Measurements from ENCODE around the gene CYTH1. TPM values are rescaled to one million over a fixed set of nuclear protein-coding genes. Genes with fewer than 3 reads are reported as not detected.

CYTH1 gene
- polyA plus RNA-seq, 1 of the 3 experiments (the other 2 are of a cell fraction): 23.8 TPM

- DNase-seq: no peak
- H4K20me1 ChIP-seq (ENCODE audit: insufficient read depth): no peaks in the 10 kb centered on the region
- 0 out of 2 replicates have a peak, but pooled peaks cover 6% of the 10 kb centered on the region for H3K27me3 ChIP-seq (ENCODE audit: insufficient read depth)
- H3K9me3 ChIP-seq: no peaks in the 10 kb centered on the region
- no peak overlapping the region for H3K4me3 ChIP-seq (ENCODE audit: low read depth in 2 of 2, low read length in 1 of 2)
- H3K4me2 ChIP-seq: no peak overlapping the region
- H3K79me2 ChIP-seq (ENCODE audit: insufficient read depth): no peaks in the 10 kb centered on the region
- 59% methylated on average over 4 of the region's 4 CpGs for WGBS (ENCODE audit: low lambda C conversion rate)
- H2AFZ ChIP-seq (ENCODE audit: low read depth): no peak overlapping the region
- H3K27ac ChIP-seq (ENCODE audit: low read depth in 2 of 2, low read length in 1 of 2): no peak overlapping the region
- H3K9ac ChIP-seq: no peak overlapping the region
- no peaks in the 10 kb centered on the region for H3K36me3 ChIP-seq (replicated peaks in 1 of 2; ENCODE audit: control insufficient read depth in 1 of 2, insufficient read depth in 2 of 2, low read length in 1 of 2)
- ChIA-PET CTCF (interaction anchor here (0.6 to 0.9 kb wide), 2 partner anchors 18 to 144 kb away, joined by 3 to 4 read pairs; no protein-coding TSS in a partner anchor), POLR2A (no interaction called here)
- H3K9me2 ChIP-seq: no peaks in the 10 kb centered on the region
- TF ChIP-seq USF2 (IDR thresholded peaks at IDR 0.05; ENCODE audit: borderline replicate concordance, low read depth, low read length) (no peak), SMC3 (IDR thresholded peaks at IDR 0.05; ENCODE audit: low read depth, low read length) (no peak), JUND (IDR thresholded peaks at IDR 0.05) (no peak), RAD21 (IDR thresholded peaks at IDR 0.05; ENCODE audit: low read length) (no peak), GABPA (IDR thresholded peaks at IDR 0.05; ENCODE audit: low read depth) (no peak)
- TF ChIP-seq, protein P1, sequence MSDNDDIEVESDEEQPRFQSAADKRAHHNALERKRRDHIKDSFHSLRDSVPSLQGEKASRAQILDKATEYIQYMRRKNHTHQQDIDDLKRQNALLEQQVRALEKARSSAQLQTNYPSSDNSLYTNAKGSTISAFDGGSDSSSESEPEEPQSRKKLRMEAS (IDR thresholded peaks at IDR 0.05; ENCODE audit: low read depth): no peak
- TF ChIP-seq, protein P2, sequence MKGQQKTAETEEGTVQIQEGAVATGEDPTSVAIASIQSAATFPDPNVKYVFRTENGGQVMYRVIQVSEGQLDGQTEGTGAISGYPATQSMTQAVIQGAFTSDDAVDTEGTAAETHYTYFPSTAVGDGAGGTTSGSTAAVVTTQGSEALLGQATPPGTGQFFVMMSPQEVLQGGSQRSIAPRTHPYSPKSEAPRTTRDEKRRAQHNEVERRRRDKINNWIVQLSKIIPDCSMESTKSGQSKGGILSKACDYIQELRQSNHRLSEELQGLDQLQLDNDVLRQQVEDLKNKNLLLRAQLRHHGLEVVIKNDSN (IDR thresholded peaks at IDR 0.05; ENCODE audit: borderline replicate concordance, low read depth): no peak
- TF ChIP-seq, protein P3, sequence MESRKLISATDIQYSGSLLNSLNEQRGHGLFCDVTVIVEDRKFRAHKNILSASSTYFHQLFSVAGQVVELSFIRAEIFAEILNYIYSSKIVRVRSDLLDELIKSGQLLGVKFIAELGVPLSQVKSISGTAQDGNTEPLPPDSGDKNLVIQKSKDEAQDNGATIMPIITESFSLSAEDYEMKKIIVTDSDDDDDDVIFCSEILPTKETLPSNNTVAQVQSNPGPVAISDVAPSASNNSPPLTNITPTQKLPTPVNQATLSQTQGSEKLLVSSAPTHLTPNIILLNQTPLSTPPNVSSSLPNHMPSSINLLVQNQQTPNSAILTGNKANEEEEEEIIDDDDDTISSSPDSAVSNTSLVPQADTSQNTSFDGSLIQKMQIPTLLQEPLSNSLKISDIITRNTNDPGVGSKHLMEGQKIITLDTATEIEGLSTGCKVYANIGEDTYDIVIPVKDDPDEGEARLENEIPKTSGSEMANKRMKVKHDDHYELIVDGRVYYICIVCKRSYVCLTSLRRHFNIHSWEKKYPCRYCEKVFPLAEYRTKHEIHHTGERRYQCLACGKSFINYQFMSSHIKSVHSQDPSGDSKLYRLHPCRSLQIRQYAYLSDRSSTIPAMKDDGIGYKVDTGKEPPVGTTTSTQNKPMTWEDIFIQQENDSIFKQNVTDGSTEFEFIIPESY (IDR thresholded peaks at IDR 0.05; ENCODE audit: borderline replicate concordance, low read depth): no peak
- H3F3A ChIP-seq (replicated peaks; ENCODE audit: insufficient read depth): no peaks in the 10 kb centered on the region
- no peaks in the 10 kb centered on the region for H3K4me1 ChIP-seq (ENCODE audit: control insufficient read depth in 1 of 2, insufficient read depth in 2 of 2, low read depth in 1 of 2, low read length in 1 of 2)
Measured at GRCh38 chr17:78640700-78641099, 141.4 kb downstream of the CYTH1 start.

DNA sequence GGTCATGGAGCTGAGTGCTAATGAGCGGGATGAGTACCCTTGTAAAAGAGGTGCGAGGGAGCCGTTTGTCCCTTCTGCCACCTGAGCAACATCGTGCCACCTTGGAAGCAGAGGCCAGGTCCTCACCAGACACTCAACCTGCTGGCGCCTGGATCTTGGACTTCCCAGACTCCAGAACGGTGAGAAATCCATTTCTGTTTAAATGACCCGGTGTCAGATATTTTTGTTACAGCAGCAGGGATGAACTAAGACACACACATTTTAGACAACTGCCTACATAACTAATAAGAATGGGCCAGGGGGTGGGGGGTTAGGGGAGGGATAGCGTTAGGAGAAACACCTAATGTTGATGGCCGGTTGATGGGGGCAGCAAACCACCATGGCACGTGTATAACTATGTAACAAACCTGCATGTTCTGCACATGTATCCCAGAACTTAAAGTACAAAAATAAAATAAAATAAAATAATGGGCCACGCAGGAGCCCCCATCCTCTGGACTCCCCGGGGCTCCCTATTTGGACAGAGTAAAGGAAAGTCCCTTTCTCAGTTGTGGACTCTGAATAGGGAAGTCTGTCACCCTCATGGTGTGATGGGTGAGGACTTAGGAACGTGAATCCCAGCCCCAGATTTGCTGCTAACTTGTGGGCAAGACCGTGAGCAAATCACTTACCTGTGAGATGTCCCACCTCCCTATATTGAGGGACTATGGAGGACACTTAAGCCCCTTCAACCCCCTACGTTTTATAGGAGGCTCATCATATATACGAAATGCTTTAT lies 144.2 kb downstream of the CYTH1 start:
- no peaks in the 10 kb centered on the region for H3K36me3 ChIP-seq (replicated peaks in 1 of 2; ENCODE audit: control insufficient read depth in 1 of 2, insufficient read depth in 2 of 2, low read length in 1 of 2)
- no peaks in the 10 kb centered on the region for H3K9me3 ChIP-seq
- H3K4me1 ChIP-seq (ENCODE audit: control insufficient read depth in 1 of 2, insufficient read depth in 2 of 2, low read depth in 1 of 2, low read length in 1 of 2): no peaks in the 10 kb centered on the region
- H2AFZ ChIP-seq (ENCODE audit: low read depth): 0 out of 2 replicates have a peak overlapping the region, but pooled peaks have one; percentile 9
- no peaks in the 10 kb centered on the region for H3K9me2 ChIP-seq
- no peak overlapping the region for H3K9ac ChIP-seq
- H3K4me2 ChIP-seq: no peak overlapping the region
- no peak overlapping the region for H3K27ac ChIP-seq (ENCODE audit: low read depth in 2 of 2, low read length in 1 of 2)
- TF ChIP-seq YY1 (IDR thresholded peaks at IDR 0.05; ENCODE audit: low read depth): no peak
- no peak for DNase-seq
- POLR2A ChIA-PET: no interaction called here
- 0 out of 2 replicates have a peak, but pooled peaks cover 6% of the 10 kb centered on the region for H3K27me3 ChIP-seq (ENCODE audit: insufficient read depth)
- H3K4me3 ChIP-seq (ENCODE audit: low read depth in 2 of 2, low read length in 1 of 2): no peak overlapping the region
- no peaks in the 10 kb centered on the region for H3F3A ChIP-seq (replicated peaks; ENCODE audit: insufficient read depth)
- no peaks in the 10 kb centered on the region for H4K20me1 ChIP-seq (ENCODE audit: insufficient read depth)
- H3K79me2 ChIP-seq (ENCODE audit: insufficient read depth): no peaks in the 10 kb centered on the region
- CTCF ChIA-PET: no interaction called here
- WGBS (ENCODE audit: low lambda C conversion rate): 74% methylated on average over 16 of the region's 16 CpGs
